ENCODE results near the gene PRIM1.
"Not testable (repeated sequence)": the region's sequence is repeated elsewhere in the genome, so short reads cannot be mapped to it uniquely, and the experiment has no call there.

The PRIM1 gene

GRCh38 chr12:56753566-56753965, 1.4 kb upstream of the PRIM1 start:
- Histone ChIP-seq H2AFZ (ENCODE audit: low read depth, low read length) (no peak overlapping the region), H3K27me3 (ENCODE audit: insufficient read depth, low read length) (no peaks in the 10 kb centered on the region), H3K36me3 (ENCODE audit: insufficient read depth, low read length) (peaks cover 2% of the 10 kb centered on the region), H3K9me3 (ENCODE audit: low read length) (peaks cover 3% of the 10 kb centered on the region), H3K4me3 (ENCODE audit: low read length) (no peak overlapping the region), H3K4me1 (ENCODE audit: insufficient read depth, low read length) (peaks cover 3% of the 10 kb centered on the region)

GRCh38 chr12:56750596-56750995, 1.5 kb downstream of the PRIM1 start:
- H3K4me3 ChIP-seq (ENCODE audit: low read length) = peak overlapping the region; percentile 77
- not testable (repeated sequence) for H3K4me1 ChIP-seq (ENCODE audit: insufficient read depth, low read length); H3K27me3 ChIP-seq (ENCODE audit: insufficient read depth, low read length); H2AFZ ChIP-seq (ENCODE audit: low read depth, low read length); H3K9me3 ChIP-seq (ENCODE audit: low read length)
- peaks cover 23% of the 10 kb centered on the region for H3K36me3 ChIP-seq (ENCODE audit: insufficient read depth, low read length)

- Histone ChIP-seq H3K36me3 (ENCODE audit: insufficient read depth, low read length) (peaks cover 27% of the 10 kb centered on the region), H3K4me1 (ENCODE audit: insufficient read depth, low read length) (peaks cover 3% of the 10 kb centered on the region), H3K27me3 (ENCODE audit: insufficient read depth, low read length) (no peaks in the 10 kb centered on the region), H3K4me3 (ENCODE audit: low read length) (no peak overlapping the region), H2AFZ (ENCODE audit: low read depth, low read length) (no peak overlapping the region), H3K9me3 (ENCODE audit: low read length) (no peaks in the 10 kb centered on the region)
Measured at GRCh38 chr12:56749853-56750252, 2.3 kb downstream of the PRIM1 start.

- H3K4me1 ChIP-seq (ENCODE audit: insufficient read depth, low read length) = peaks cover 3% of the 10 kb centered on the region
- peaks cover 31% of the 10 kb centered on the region for H3K36me3 ChIP-seq (ENCODE audit: insufficient read depth, low read length)
- no peaks in the 10 kb centered on the region for H3K27me3 ChIP-seq (ENCODE audit: insufficient read depth, low read length)
- H2AFZ ChIP-seq (ENCODE audit: low read depth, low read length) = no peak overlapping the region
- no peak overlapping the region for H3K4me3 ChIP-seq (ENCODE audit: low read length)
- H3K9me3 ChIP-seq (ENCODE audit: low read length) = no peaks in the 10 kb centered on the region
Measured at GRCh38 chr12:56749359-56749758, 2.8 kb downstream of the PRIM1 start.

GRCh38 chr12:56728139-56728861, 23.8 kb downstream of the PRIM1 start:
- H3K27me3 ChIP-seq (ENCODE audit: insufficient read depth, low read length) = no peaks in the 10 kb centered on the region
- H2AFZ ChIP-seq (ENCODE audit: low read depth, low read length) = no peak overlapping the region
- no peaks in the 10 kb centered on the region for H3K9me3 ChIP-seq (ENCODE audit: low read length)
- H3K4me1 ChIP-seq (ENCODE audit: insufficient read depth, low read length) = peaks cover 13% of the 10 kb centered on the region
- no peak overlapping the region for H3K4me3 ChIP-seq (ENCODE audit: low read length)
- peaks cover 25% of the 10 kb centered on the region for H3K36me3 ChIP-seq (ENCODE audit: insufficient read depth, low read length)

GRCh38 chr12:56726196-56726675, 25.9 kb downstream of the PRIM1 start:
- Histone ChIP-seq H3K36me3 (ENCODE audit: insufficient read depth, low read length) (peaks cover 32% of the 10 kb centered on the region), H3K4me1 (ENCODE audit: insufficient read depth, low read length) (peaks cover 26% of the 10 kb centered on the region)
- not testable (repeated sequence) for H2AFZ ChIP-seq (ENCODE audit: low read depth, low read length); H3K4me3 ChIP-seq (ENCODE audit: low read length); H3K9me3 ChIP-seq (ENCODE audit: low read length); H3K27me3 ChIP-seq (ENCODE audit: insufficient read depth, low read length)

- Histone ChIP-seq H3K36me3 (ENCODE audit: insufficient read depth, low read length) (peaks cover 33% of the 10 kb centered on the region), H3K9me3 (ENCODE audit: low read length) (no peaks in the 10 kb centered on the region), H2AFZ (ENCODE audit: low read depth, low read length) (peak overlapping the region; percentile 70), H3K27me3 (ENCODE audit: insufficient read depth, low read length) (no peaks in the 10 kb centered on the region), H3K4me3 (ENCODE audit: low read length) (peak overlapping the region; percentile 87), H3K4me1 (ENCODE audit: insufficient read depth, low read length) (peaks cover 26% of the 10 kb centered on the region)
Measured at GRCh38 chr12:56725723-56726102, 26.4 kb downstream of the PRIM1 start.

GRCh38 chr12:56724972-56725722, 27.0 kb downstream of the PRIM1 start, which contains the start of gene NACA:
TSS of gene NACA (minus strand) at chr12:56725299. CDS start at chr12:56724521, 778 bp downstream.
- H3K27me3 ChIP-seq (ENCODE audit: insufficient read depth, low read length) = no peaks in the 10 kb centered on the region
- H3K9me3 ChIP-seq (ENCODE audit: low read length) = no peaks in the 10 kb centered on the region
- peak within 1 kb of the TSS; percentile 87 for H3K4me3 ChIP-seq (ENCODE audit: low read length)
- H2AFZ ChIP-seq (ENCODE audit: low read depth, low read length) = peak within 1 kb of the TSS; percentile 70
- H3K4me1 ChIP-seq (ENCODE audit: insufficient read depth, low read length) = peaks cover 26% of the 10 kb centered on the region
- H3K36me3 ChIP-seq (ENCODE audit: insufficient read depth, low read length) = peaks cover 38% of the 10 kb centered on the region

- H3K4me3 ChIP-seq (ENCODE audit: low read length) = peak overlapping the region; percentile 87
- H2AFZ ChIP-seq (ENCODE audit: low read depth, low read length) = no peak overlapping the region
- H3K27me3 ChIP-seq (ENCODE audit: insufficient read depth, low read length) = no peaks in the 10 kb centered on the region
- H3K36me3 ChIP-seq (ENCODE audit: insufficient read depth, low read length) = peaks cover 39% of the 10 kb centered on the region
- H3K9me3 ChIP-seq (ENCODE audit: low read length) = no peaks in the 10 kb centered on the region
- H3K4me1 ChIP-seq (ENCODE audit: insufficient read depth, low read length) = peaks cover 26% of the 10 kb centered on the region
Measured at GRCh38 chr12:56724701-56724971, 27.5 kb downstream of the PRIM1 start.

- Histone ChIP-seq H3K4me1 (ENCODE audit: insufficient read depth, low read length) (peaks cover 26% of the 10 kb centered on the region), H3K27me3 (ENCODE audit: insufficient read depth, low read length) (no peaks in the 10 kb centered on the region), H3K4me3 (ENCODE audit: low read length) (peak overlapping the region; percentile 87), H3K36me3 (ENCODE audit: insufficient read depth, low read length) (peaks cover 41% of the 10 kb centered on the region), H3K9me3 (ENCODE audit: low read length) (no peaks in the 10 kb centered on the region), H2AFZ (ENCODE audit: low read depth, low read length) (no peak overlapping the region)
Measured at GRCh38 chr12:56723889-56724700, 28.0 kb downstream of the PRIM1 start.

GRCh38 chr12:56723352-56723751, 28.8 kb downstream of the PRIM1 start:
- no peak overlapping the region for H2AFZ ChIP-seq (ENCODE audit: low read depth, low read length)
- no peaks in the 10 kb centered on the region for H3K27me3 ChIP-seq (ENCODE audit: insufficient read depth, low read length)
- peak overlapping the region; percentile 87 for H3K4me3 ChIP-seq (ENCODE audit: low read length)
- peaks cover 26% of the 10 kb centered on the region for H3K4me1 ChIP-seq (ENCODE audit: insufficient read depth, low read length)
- no peaks in the 10 kb centered on the region for H3K9me3 ChIP-seq (ENCODE audit: low read length)
- H3K36me3 ChIP-seq (ENCODE audit: insufficient read depth, low read length) = peaks cover 46% of the 10 kb centered on the region

GRCh38 chr12:56722832-56723231, 29.3 kb downstream of the PRIM1 start:
- H2AFZ ChIP-seq (ENCODE audit: low read depth, low read length) = no peak overlapping the region
- H3K4me3 ChIP-seq (ENCODE audit: low read length) = peak overlapping the region; percentile 87
- H3K4me1 ChIP-seq (ENCODE audit: insufficient read depth, low read length) = peaks cover 26% of the 10 kb centered on the region
- H3K9me3 ChIP-seq (ENCODE audit: low read length) = no peaks in the 10 kb centered on the region
- H3K36me3 ChIP-seq (ENCODE audit: insufficient read depth, low read length) = peaks cover 46% of the 10 kb centered on the region
- H3K27me3 ChIP-seq (ENCODE audit: insufficient read depth, low read length) = no peaks in the 10 kb centered on the region

- Histone ChIP-seq H3K36me3 (ENCODE audit: insufficient read depth, low read length) (peaks cover 46% of the 10 kb centered on the region), H3K4me1 (ENCODE audit: insufficient read depth, low read length) (peaks cover 26% of the 10 kb centered on the region), H2AFZ (ENCODE audit: low read depth, low read length) (no peak overlapping the region), H3K9me3 (ENCODE audit: low read length) (no peaks in the 10 kb centered on the region), H3K4me3 (ENCODE audit: low read length) (no peak overlapping the region), H3K27me3 (ENCODE audit: insufficient read depth, low read length) (no peaks in the 10 kb centered on the region)
Measured at GRCh38 chr12:56721721-56722120, 30.4 kb downstream of the PRIM1 start.
